GM23338 (cell line): ENCODE results near the gene RAD51B.

Experiments
- EZH2 ChIP-seq: fragments of 200-600 bp; sonication (generic); IDR thresholded peaks from one replicate; pipeline ENCODE4 v1.8.0; 2017; ENCODE audit warnings: antibody characterized with exemption, mild to moderate bottlenecking, low read depth; ENCODE audit not compliant: unreplicated experiment
- POLR2AphosphoS5 ChIP-seq: IDR thresholded peaks from 2 replicates; pipeline ENCODE4 v1.6.1; 2016; ENCODE audit warnings: antibody characterized with exemption, low read depth
- TF ChIP-seq, protein P1 (sequence below), 2 experiments: fragments of 200-600 bp in 1 of 2; sonication (generic) in 1 of 2; conservative IDR thresholded peaks; 2 replicates each; pipeline versions ENCODE4 v1.5.1 to v1.6.1; 2016 to 2017; ENCODE audit warnings: antibody characterized with exemption in 2 of 2, low read depth in 2 of 2, mild to moderate bottlenecking in 2 of 2, moderate library complexity in 1 of 2

DNA sequence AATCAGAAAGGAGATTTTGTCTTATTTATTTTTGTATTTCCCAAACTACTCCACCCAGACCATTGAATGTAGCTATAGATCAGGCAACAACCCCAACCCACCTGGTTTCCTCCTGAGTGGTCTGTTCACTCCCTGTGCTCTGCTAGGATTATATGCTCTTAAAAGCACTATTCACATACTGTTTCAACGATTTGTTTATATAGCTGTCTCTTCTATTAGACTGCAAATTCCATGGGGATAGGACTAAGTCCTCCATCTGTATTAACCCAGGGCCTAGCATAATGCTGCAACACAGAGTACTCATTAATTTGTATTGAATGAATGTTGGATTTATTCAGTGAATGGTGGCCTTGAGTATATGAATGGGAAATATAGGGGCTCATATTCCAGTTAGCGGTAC, 307.6 kb downstream of the RAD51B start:
- TF ChIP-seq, protein P1, sequence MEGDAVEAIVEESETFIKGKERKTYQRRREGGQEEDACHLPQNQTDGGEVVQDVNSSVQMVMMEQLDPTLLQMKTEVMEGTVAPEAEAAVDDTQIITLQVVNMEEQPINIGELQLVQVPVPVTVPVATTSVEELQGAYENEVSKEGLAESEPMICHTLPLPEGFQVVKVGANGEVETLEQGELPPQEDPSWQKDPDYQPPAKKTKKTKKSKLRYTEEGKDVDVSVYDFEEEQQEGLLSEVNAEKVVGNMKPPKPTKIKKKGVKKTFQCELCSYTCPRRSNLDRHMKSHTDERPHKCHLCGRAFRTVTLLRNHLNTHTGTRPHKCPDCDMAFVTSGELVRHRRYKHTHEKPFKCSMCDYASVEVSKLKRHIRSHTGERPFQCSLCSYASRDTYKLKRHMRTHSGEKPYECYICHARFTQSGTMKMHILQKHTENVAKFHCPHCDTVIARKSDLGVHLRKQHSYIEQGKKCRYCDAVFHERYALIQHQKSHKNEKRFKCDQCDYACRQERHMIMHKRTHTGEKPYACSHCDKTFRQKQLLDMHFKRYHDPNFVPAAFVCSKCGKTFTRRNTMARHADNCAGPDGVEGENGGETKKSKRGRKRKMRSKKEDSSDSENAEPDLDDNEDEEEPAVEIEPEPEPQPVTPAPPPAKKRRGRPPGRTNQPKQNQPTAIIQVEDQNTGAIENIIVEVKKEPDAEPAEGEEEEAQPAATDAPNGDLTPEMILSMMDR (conservative IDR thresholded peaks at IDR 0.05; ENCODE audit: low read depth in 2 of 2): no peak
- TF ChIP-seq POLR2AphosphoS5: no peak
- no peak for TF ChIP-seq EZH2
